ENCODE data around the gene RNF41.

Gene RNF41

GRCh38 chr12:56152756-56153677 is 68.7 kb downstream of the RNF41 start:
- no peak overlapping the region for H4K5ac ChIP-seq (ENCODE audit: low read length)
- peak overlapping the region; percentile 17 for H2AK5ac ChIP-seq (ENCODE audit: low read length)
- H3K4me1 ChIP-seq (ENCODE audit: control insufficient read depth, low read depth, low read length), result peaks cover 5% of the 10 kb centered on the region
- H3K18ac ChIP-seq (ENCODE audit: low read length), result peak overlapping the region; percentile 39
- no peak for DNase-seq
- peak overlapping the region; percentile 33 for H3K4me2 ChIP-seq (ENCODE audit: low read length)
- peak overlapping the region; percentile 19 for H3K4ac ChIP-seq (ENCODE audit: low read depth, low read length)
- no peak overlapping the region for H3K27ac ChIP-seq (ENCODE audit: low read depth, low read length)
- no peak overlapping the region for H3K23ac ChIP-seq (ENCODE audit: low read length)
- peak overlapping the region; percentile 91 for H3K56ac ChIP-seq (ENCODE audit: low read length)
- H2BK120ac ChIP-seq (ENCODE audit: low read depth, low read length), result no peak overlapping the region
- no peaks in the 10 kb centered on the region for H3K36me3 ChIP-seq (ENCODE audit: control insufficient read depth, insufficient read depth, low read length)
- no peak overlapping the region for H4K8ac ChIP-seq (ENCODE audit: low read depth, low read length)
- peak overlapping the region; percentile 63 for H3K4me3 ChIP-seq (ENCODE audit: low read length)
- H2BK5ac ChIP-seq (ENCODE audit: low read length), result no peak overlapping the region
- peaks cover 3% of the 10 kb centered on the region for H3K79me2 ChIP-seq (ENCODE audit: control insufficient read depth, insufficient read depth, low read length)
- H3K79me1 ChIP-seq (ENCODE audit: low read length), result peaks cover 4% of the 10 kb centered on the region
- no CpG with 5 or more reads among the region's 8 CpGs for WGBS (ENCODE audit: extremely low coverage, insufficient coverage, low lambda C conversion rate)
- no peaks in the 10 kb centered on the region for H3K27me3 ChIP-seq (ENCODE audit: insufficient read depth, low read length, poor library complexity)
- peak overlapping the region; percentile 79 for H3K9ac ChIP-seq (ENCODE audit: low read length)
- no peak overlapping the region for H2BK15ac ChIP-seq (replicated peaks; ENCODE audit: low read depth)

Data from mesendoderm (in vitro differentiated cells).